HepG2 (cell line): ENCODE measurements around the gene XRCC1. TPM values are rescaled to one million over a fixed set of nuclear protein-coding genes. Genes with fewer than 3 reads are reported as not detected.
A peak's percentile ranks its signal among the peaks of the same experiment; 100 is the strongest.

Experiments
- ASH2L ChIP-seq: fragments of 300-600, 200-600 bp; sonication (generic); IDR thresholded peaks from 2 replicates; pipeline ENCODE4 v1.7.0; 2017; ENCODE audit warnings: low read depth, mild to moderate bottlenecking, moderate library complexity, mixed read lengths, low read length; ENCODE audit not compliant: insufficient read length
- ATF2 ChIP-seq: sonication (generic); formaldehyde crosslinking; IDR thresholded peaks from 2 replicates; pipeline ENCODE4 v1.4.0; 2020; ENCODE audit warnings: missing genetic modification reagents
- CENPX ChIP-seq: sonication (generic); formaldehyde crosslinking; IDR thresholded peaks from 2 replicates; pipeline ENCODE4 v1.9.0; 2021; ENCODE audit warnings: mild to moderate bottlenecking, missing genetic modification reagents, moderate library complexity
- ELF3 ChIP-seq: IDR thresholded peaks from 2 replicates; pipeline ENCODE4 v1.6.1; 2016; ENCODE audit warnings: missing genetic modification reagents, missing compliant biosample characterization
- ERF ChIP-seq: IDR thresholded peaks from 2 replicates; pipeline ENCODE4 v1.6.1; 2018; ENCODE audit warnings: missing biosample characterization, missing genetic modification reagents
- KAT8 ChIP-seq: IDR thresholded peaks from 2 replicates; pipeline ENCODE4 v1.6.1; 2016; ENCODE audit warnings: missing genetic modification reagents, missing compliant biosample characterization
- KDM1A ChIP-seq: IDR thresholded peaks from 2 replicates; pipeline ENCODE4 v1.6.1; 2016; ENCODE audit warnings: missing compliant biosample characterization
- KDM3A ChIP-seq: IDR thresholded peaks from 2 replicates; pipeline ENCODE4 v1.6.1; 2018; ENCODE audit warnings: low read depth, missing compliant biosample characterization
- NR2F6 ChIP-seq, 2 experiments: IDR thresholded peaks; 2 replicates each; pipeline ENCODE4 v1.6.1; 2016; ENCODE audit warnings: antibody characterized with exemption in 1 of 2, mild to moderate bottlenecking in 1 of 2
- PHF8 ChIP-seq: sonication (generic); formaldehyde crosslinking; IDR thresholded peaks from 2 replicates; pipeline ENCODE4 v1.5.0; 2020; ENCODE audit warnings: missing genetic modification reagents
- PRMT3 ChIP-seq: sonication (generic); formaldehyde crosslinking; IDR thresholded peaks from 2 replicates; pipeline ENCODE4 v1.8.1; 2022; ENCODE audit warnings: low read depth, mild to moderate bottlenecking, moderate library complexity, missing genetic modification reagents, borderline replicate concordance
- RCOR2 ChIP-seq: IDR thresholded peaks from 2 replicates; pipeline ENCODE4 v1.6.1; 2016; ENCODE audit warnings: missing biosample characterization, missing genetic modification reagents
- REPIN1 ChIP-seq: sonication (generic); formaldehyde crosslinking; IDR thresholded peaks from 2 replicates; pipeline ENCODE4 v1.8.0; 2022; ENCODE audit warnings: missing genetic modification reagents, low read depth, mild to moderate bottlenecking, borderline replicate concordance
- SOX5 ChIP-seq: IDR thresholded peaks from 2 replicates; pipeline ENCODE4 v1.6.1; 2016; ENCODE audit warnings: borderline replicate concordance
- TAF1 ChIP-seq: sonication (generic); formaldehyde crosslinking; IDR thresholded peaks from 2 replicates; pipeline ENCODE4 v1.4.0; 2020; ENCODE audit warnings: missing genetic modification reagents
- TBX2 ChIP-seq: sonication (generic); formaldehyde crosslinking; IDR thresholded peaks from 2 replicates; pipeline ENCODE4 v1.5.0; 2020; ENCODE audit warnings: missing genetic modification reagents, mild to moderate bottlenecking, borderline replicate concordance
- TEAD3 ChIP-seq: optimal IDR thresholded peaks from 2 replicates; pipeline ENCODE3; 2016; ENCODE audit warnings: borderline replicate concordance
- TFAP4 ChIP-seq: sonication (generic); IDR thresholded peaks from 2 replicates; pipeline ENCODE4 v1.6.1; 2016; ENCODE audit warnings: low read depth, borderline replicate concordance
- TIGD3 ChIP-seq: sonication (generic); formaldehyde crosslinking; IDR thresholded peaks from 2 replicates; pipeline ENCODE4 v1.5.1; 2020; ENCODE audit warnings: mild to moderate bottlenecking, missing genetic modification reagents, borderline replicate concordance
- ZNF292 ChIP-seq: sonication (generic); formaldehyde crosslinking; IDR thresholded peaks from 2 replicates; pipeline ENCODE4 v1.8.1; 2022; ENCODE audit warnings: mild to moderate bottlenecking, low read depth, missing genetic modification reagents, borderline replicate concordance
- ZNF331 ChIP-seq: sonication (generic); formaldehyde crosslinking; IDR thresholded peaks from 2 replicates; pipeline ENCODE4 v1.4.0; 2020; ENCODE audit warnings: missing genetic modification reagents
- ZNF350 ChIP-seq: sonication (generic); formaldehyde crosslinking; IDR thresholded peaks from 2 replicates; pipeline ENCODE4 v1.4.0; 2020; ENCODE audit warnings: mild to moderate bottlenecking, low read depth, missing genetic modification reagents, borderline replicate concordance
- ZNF510 ChIP-seq: sonication (generic); formaldehyde crosslinking; IDR thresholded peaks from 2 replicates; pipeline ENCODE4 v1.4.0; 2020; ENCODE audit warnings: low read depth, mild to moderate bottlenecking, missing genetic modification reagents
- ZNF746 ChIP-seq: sonication (generic); formaldehyde crosslinking; IDR thresholded peaks from 2 replicates; pipeline ENCODE4 v1.8.0; 2022; ENCODE audit warnings: mild to moderate bottlenecking, missing genetic modification reagents
- ZNF747 ChIP-seq: sonication (generic); formaldehyde crosslinking; IDR thresholded peaks from 2 replicates; pipeline ENCODE4 v1.8.1; 2023; ENCODE audit warnings: missing genetic modification reagents, mild to moderate bottlenecking, borderline replicate concordance
- ZNF790 ChIP-seq: sonication (generic); formaldehyde crosslinking; IDR thresholded peaks from 2 replicates; pipeline ENCODE4 v1.8.0; 2022; ENCODE audit warnings: missing genetic modification reagents, mild to moderate bottlenecking, borderline replicate concordance
- ZSCAN31 ChIP-seq: sonication (generic); formaldehyde crosslinking; IDR thresholded peaks from 2 replicates; pipeline ENCODE4 v1.5.0; 2020; ENCODE audit warnings: low read depth, mild to moderate bottlenecking, missing genetic modification reagents
- polyA plus RNA-seq, 8 experiments: library from polyadenylated mRNA; depleted of rRNA in 3 of 8; stranded (reverse) in 7 of 8; unstranded in 1 of 8; fragments of >200 nt; fragmentation: Illumina TruSeq in 4 of 8; extraction: Trizol in 4 of 8; gene quantifications; 2 replicates each; pipeline versions ENCODE4 v1.2.1 to v1.2.3, GENCODE V29; 2011 to 2016; ENCODE audit warnings: low read depth in 4 of 8, missing spikeins in 1 of 8, mixed read lengths in 1 of 8; ENCODE audit not compliant: insufficient read depth in 1 of 8
- total RNA-seq, 5 experiments: library from RNA; depleted of rRNA; stranded (reverse); fragments of >200 nt; fragmentation: Illumina TruSeq; extraction: Trizol; gene quantifications; 2 replicates each; pipeline ENCODE4 v1.2.3, GENCODE V29; 2016; ENCODE audit warnings: low read depth in 1 of 5

The XRCC1 gene
- total and polyA plus RNA-seq, 2 of the 13 experiments (the other 11 are each of a cell fraction or from before 2014, with no cell fraction given): 24.7 to 26.3 TPM

GRCh38 chr19:43524922-43525835 lies 50.1 kb downstream of the XRCC1 start (continued):
- TF ChIP-seq ATF2: peak; percentile 70
- TF ChIP-seq ZNF510: no peak
- peak; percentile 33; the same call in 1 of the 2 replicates for TF ChIP-seq KDM1A
- peak; percentile 76; the same call in 1 of the 2 replicates for TF ChIP-seq KDM3A (CRISPR knock-in tag)
- TF ChIP-seq ZNF746 (CRISPR knock-in tag): peak; percentile 20; the same call in 1 of the 2 replicates
- TF ChIP-seq ZNF331 (CRISPR knock-in tag): peak; percentile 75; the same call in 1 of the 2 replicates
- TF ChIP-seq TEAD3 (CRISPR knock-in tag): peak; percentile 70
- peak; percentile 46; the same call in 1 of the 2 replicates for TF ChIP-seq ZNF350 (CRISPR knock-in tag)
- no peak for TF ChIP-seq NR2F6 (IDR thresholded peaks at IDR 0.05)
- peak; percentile 23; the same call in 1 of the 2 replicates for TF ChIP-seq NR2F6 (CRISPR knock-in tag; IDR thresholded peaks at IDR 0.05)
- peak; percentile 49; the same call in 1 of the 2 replicates for TF ChIP-seq KAT8
- TF ChIP-seq ZNF292 (CRISPR knock-in tag): 0 out of 2 replicates have a peak, but pooled peaks have one; percentile 70
- no peak for TF ChIP-seq ZNF790 (CRISPR knock-in tag)
- peak; percentile 24; the same call in 1 of the 2 replicates for TF ChIP-seq PHF8 (CRISPR knock-in tag)
- TF ChIP-seq ASH2L: peak; percentile 46
- TF ChIP-seq TBX2 (CRISPR knock-in tag): peak; percentile 46; the same call in 1 of the 2 replicates
- no peak for TF ChIP-seq PRMT3 (CRISPR knock-in tag)
- peak; percentile 86 for TF ChIP-seq TFAP4
- TF ChIP-seq CENPX: no peak
- peak; percentile 17; the same call in 1 of the 2 replicates for TF ChIP-seq SOX5 (CRISPR knock-in tag)
- peak; percentile 66; the same call in 1 of the 2 replicates for TF ChIP-seq ELF3 (CRISPR knock-in tag)
- no peak for TF ChIP-seq ZSCAN31 (CRISPR knock-in tag)
- peak; percentile 36; the same call in 1 of the 2 replicates for TF ChIP-seq ERF (CRISPR knock-in tag)
- TF ChIP-seq TAF1 (CRISPR knock-in tag): peak; percentile 39; the same call in 1 of the 2 replicates
- TF ChIP-seq ZNF747 (CRISPR knock-in tag): no peak
- 0 out of 2 replicates have a peak, but pooled peaks have one; percentile 5 for TF ChIP-seq TIGD3 (CRISPR knock-in tag)
- 0 out of 2 replicates have a peak, but pooled peaks have one; percentile 30 for TF ChIP-seq RCOR2
- TF ChIP-seq REPIN1: peak; percentile 37; the same call in 1 of the 2 replicates
